HG02840 (cell line): ENCODE measurements around the gene VPS52.
A peak's percentile ranks its signal among the peaks of the same experiment; 100 is the strongest.

Source experiments
- ATAC-seq: cut with Tn5 transposase; IDR thresholded peaks from one replicate; pipeline ENCODE4 v1.9.1; 2021; ENCODE audit warnings: mild to moderate bottlenecking, moderate library complexity, moderate number of reproducible peaks; ENCODE audit not compliant: unreplicated experiment, low FRiP score

Gene VPS52

GRCh38 chr6:33215271-33216116 lies 56.2 kb downstream of the VPS52 start:
- ATAC-seq, result no peak

GRCh38 chr6:33213989-33214335 lies 57.7 kb downstream of the VPS52 start:
- ATAC-seq, result no peak

DNA sequence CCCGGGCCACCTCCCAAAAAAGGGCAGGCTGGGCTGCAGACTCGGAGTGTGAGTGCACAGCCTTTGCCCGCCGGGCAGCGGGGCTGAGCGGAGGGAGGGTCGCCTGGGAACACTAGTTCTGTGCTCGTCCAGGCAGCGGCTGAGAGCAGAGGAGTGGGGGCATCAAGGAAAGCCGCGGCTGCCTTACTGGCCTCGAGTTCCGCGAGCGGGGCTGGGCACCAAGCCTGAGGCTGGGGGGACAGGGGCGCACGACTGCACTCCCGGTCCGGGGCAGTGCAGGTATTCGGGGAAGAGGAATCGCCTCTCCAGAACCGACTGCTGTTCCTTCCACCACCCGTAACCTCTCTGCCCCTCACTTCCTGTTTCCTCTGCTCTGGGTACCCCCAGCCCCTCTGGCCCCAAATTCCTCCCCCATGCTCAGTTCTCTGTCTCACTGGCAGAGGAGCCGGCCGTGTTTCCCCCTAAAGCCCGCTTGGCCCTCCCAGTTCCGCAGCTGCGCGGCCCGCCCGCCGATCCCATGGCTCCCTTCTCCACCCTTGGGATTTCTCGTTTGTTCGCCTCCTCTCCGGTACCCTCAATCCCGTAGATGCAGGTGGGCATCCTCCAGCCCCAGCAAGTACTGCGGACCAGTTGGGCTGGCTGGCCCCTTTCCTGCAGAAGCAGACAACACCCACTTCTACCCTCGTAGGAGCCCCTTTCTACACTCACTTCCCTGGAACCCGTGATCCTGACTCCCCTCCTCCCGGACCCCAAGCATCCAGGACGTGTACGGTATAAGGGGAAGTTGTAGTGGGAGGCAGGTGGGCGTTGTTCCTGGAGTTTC lies 58.3 kb downstream of the VPS52 start:
- no peak for ATAC-seq

DNA sequence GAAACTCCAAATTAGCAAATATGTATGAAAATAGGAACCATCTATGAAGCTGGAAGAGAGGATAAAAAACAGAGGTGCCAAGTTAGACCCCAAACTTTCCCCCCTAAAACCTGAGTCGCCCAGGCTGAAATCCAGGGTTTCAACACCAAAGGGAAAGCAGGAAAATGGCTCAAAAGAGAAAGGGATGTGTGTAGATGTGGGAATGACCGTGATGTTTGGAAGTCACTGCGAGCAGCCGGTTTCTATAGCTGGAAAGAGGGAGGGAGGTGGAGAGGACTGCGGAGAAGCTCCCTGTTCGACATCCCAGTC lies 58.9 kb downstream of the VPS52 start:
- ATAC-seq, result no peak

- no peak for ATAC-seq
These were observed 59.8 kb downstream of the VPS52 start for GRCh38 chr6:33211666-33212422.

- ATAC-seq, result no peak
These were observed 60.5 kb downstream of the VPS52 start for GRCh38 chr6:33211136-33211535.

- no peak for ATAC-seq
These were observed 61.8 kb downstream of the VPS52 start for GRCh38 chr6:33209856-33210255.

DNA sequence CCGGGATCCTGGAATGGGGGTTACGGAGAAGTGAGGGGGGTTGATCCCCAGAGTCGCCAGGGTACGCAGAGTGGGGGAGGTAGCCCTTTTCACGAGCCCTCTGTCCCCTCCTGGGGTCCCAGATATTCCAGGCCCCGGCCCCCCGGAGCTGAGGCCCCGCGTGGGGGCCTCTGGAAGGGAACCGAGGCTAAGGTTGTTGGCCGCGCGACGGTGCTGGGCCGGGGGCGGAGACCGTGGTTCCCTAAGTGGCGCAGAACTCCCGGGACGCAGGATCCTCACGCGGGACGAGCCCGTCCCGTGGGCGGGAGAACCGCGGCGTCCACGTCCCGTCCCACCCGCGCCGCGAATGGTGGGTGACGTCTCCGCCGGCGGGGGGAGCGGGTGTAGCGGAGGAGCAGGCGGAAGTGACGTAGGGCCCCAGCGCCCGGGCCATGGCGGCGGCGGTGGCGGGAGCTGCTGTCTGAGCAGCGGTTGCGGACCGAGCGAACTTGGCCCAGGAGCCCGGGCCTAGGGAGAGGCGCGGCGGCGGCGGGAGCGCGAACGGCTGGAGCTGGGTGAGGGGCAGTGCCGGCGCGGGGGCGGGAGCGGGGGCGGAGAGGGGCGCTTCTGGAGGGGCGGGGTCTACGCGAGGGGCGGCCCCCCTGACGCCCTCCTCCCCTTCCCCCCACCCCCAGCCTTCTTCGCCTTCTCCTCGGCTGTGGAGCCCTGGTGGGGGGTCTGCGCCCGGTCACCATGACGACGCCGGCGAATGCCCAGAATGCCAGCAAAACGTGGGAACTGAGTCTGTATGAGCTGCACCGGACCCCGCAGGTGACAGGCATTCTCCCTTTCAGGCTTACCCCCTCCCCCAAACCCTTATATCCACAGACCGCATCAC lies 63.3 kb downstream of the VPS52 start, which contains the start of gene RING1:
Gene RING1, plus strand, starts transcription at position 410 of the 877 bp plus-strand sequence. Its CDS starts 323 bp downstream, at position 733.
- peak; percentile 51 for ATAC-seq

DNA sequence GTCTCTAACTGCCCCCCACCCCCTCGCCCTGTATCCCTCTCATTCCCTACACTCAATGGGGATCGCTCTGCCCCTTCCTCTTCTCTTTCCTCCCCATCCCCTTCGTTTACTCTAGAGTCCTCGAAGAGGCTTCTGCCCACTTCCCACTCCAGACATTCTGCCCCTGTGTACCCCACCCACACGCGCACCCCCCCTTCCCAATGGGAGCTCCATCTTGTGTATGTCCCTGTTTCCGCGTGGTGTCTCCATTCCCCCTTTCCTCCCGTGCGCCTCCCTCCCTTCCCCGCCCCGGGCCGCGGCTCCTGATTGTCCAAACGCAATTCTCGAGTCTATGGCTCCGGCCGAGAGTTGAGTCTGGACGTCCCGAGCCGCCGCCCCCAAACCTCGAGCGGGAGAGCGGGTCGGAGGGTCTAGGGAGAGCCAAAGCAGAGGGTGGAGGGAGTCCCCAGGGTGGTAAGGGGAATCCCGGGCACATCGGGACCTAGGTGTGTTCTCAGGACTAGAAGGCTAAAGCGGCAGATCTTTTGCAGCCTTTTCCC lies 64.1 kb downstream of the VPS52 start:
- no peak for ATAC-seq

DNA sequence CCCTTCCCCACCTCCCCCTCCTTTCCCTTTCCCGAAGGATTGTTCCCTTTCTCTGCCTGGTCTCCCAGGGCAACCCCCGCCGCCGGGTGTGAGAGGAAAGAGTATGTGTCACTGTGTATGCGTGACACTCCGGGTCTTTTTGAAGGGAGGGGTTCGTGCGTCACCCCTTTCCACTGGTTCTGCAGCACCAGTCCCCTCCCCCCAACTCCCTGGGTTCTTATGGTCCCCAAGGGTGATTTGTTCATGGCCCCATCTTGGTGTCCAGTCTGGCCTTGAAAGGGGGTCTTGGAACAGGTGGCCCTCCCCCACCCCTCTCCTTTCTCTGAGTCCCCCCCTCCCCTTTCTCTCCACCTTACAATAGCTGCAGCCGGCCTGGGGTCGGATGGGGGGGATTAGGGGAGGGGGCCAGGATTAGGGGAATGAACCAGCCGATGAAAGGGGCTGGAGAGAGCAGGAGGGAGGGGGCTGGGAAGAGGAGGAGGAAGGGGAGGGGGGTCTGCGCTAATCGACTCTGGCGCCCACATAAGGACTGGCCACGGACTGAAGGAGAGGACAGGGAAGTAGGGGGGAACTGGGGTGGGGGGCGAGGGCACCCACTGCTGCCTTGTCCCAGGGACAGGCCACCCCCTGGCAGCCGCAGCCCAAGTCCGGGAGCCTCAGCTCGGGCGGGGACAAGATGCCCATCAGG lies 64.7 kb downstream of the VPS52 start:
- ATAC-seq, result no peak

GRCh38 chr6:33206027-33206863 lies 65.4 kb downstream of the VPS52 start:
- ATAC-seq, result no peak

GRCh38 chr6:33205191-33206026 lies 66.3 kb downstream of the VPS52 start:
- no peak for ATAC-seq

- ATAC-seq, result no peak
These were observed 67.1 kb downstream of the VPS52 start, which contains the start of gene HSD17B8 for GRCh38 chr6:33204415-33205190. TSS of gene HSD17B8 (plus strand) at chr6:33204655. CDS start at chr6:33204669, 14 bp downstream.

- ATAC-seq, result no peak
These were observed 67.6 kb downstream of the VPS52 start for GRCh38 chr6:33204165-33204414.

GRCh38 chr6:33203443-33204164 lies 68.1 kb downstream of the VPS52 start:
- ATAC-seq, result no peak

- ATAC-seq, result no peak
These were observed 68.9 kb downstream of the VPS52 start for GRCh38 chr6:33202799-33203198.
